HL-60 (cell line): ENCODE results near the gene SMR3B.

Experiments used
- CTCF ChIP-seq: IDR thresholded peaks from one replicate; pipeline ENCODE4 v1.5.1; 2011; ENCODE audit warnings: low read length, control low read depth, inconsistent platforms; ENCODE audit not compliant: insufficient read depth
- GABPA ChIP-seq: IDR thresholded peaks from 2 replicates; pipeline ENCODE4 v1.6.1; 2012; ENCODE audit warnings: low read depth
- POLR2AphosphoS5 ChIP-seq: IDR thresholded peaks from 2 replicates; pipeline ENCODE4 v1.6.1; 2012; ENCODE audit warnings: low read depth
- SPI1 ChIP-seq: IDR thresholded peaks from 2 replicates; pipeline ENCODE4 v1.6.1; 2012; ENCODE audit warnings: low read depth, mild to moderate bottlenecking, borderline replicate concordance
- TF ChIP-seq, protein P1 (sequence below): IDR thresholded peaks from 2 replicates; pipeline ENCODE4 v1.6.1; 2012; ENCODE audit warnings: low read depth; ENCODE audit not compliant: insufficient replicate concordance

- TF ChIP-seq CTCF: no peak
- no peak for TF ChIP-seq POLR2AphosphoS5
- no peak for TF ChIP-seq GABPA
- TF ChIP-seq, protein P1, sequence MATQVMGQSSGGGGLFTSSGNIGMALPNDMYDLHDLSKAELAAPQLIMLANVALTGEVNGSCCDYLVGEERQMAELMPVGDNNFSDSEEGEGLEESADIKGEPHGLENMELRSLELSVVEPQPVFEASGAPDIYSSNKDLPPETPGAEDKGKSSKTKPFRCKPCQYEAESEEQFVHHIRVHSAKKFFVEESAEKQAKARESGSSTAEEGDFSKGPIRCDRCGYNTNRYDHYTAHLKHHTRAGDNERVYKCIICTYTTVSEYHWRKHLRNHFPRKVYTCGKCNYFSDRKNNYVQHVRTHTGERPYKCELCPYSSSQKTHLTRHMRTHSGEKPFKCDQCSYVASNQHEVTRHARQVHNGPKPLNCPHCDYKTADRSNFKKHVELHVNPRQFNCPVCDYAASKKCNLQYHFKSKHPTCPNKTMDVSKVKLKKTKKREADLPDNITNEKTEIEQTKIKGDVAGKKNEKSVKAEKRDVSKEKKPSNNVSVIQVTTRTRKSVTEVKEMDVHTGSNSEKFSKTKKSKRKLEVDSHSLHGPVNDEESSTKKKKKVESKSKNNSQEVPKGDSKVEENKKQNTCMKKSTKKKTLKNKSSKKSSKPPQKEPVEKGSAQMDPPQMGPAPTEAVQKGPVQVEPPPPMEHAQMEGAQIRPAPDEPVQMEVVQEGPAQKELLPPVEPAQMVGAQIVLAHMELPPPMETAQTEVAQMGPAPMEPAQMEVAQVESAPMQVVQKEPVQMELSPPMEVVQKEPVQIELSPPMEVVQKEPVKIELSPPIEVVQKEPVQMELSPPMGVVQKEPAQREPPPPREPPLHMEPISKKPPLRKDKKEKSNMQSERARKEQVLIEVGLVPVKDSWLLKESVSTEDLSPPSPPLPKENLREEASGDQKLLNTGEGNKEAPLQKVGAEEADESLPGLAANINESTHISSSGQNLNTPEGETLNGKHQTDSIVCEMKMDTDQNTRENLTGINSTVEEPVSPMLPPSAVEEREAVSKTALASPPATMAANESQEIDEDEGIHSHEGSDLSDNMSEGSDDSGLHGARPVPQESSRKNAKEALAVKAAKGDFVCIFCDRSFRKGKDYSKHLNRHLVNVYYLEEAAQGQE: no peak
- no peak for TF ChIP-seq SPI1
Measured at GRCh38 chr4:70356185-70356584, 26.7 kb upstream of the SMR3B start.
